CD4-positive, alpha-beta T cell (primary cell): Measurements from ENCODE around the gene GFOD2. TPM values are rescaled to one million over a fixed set of nuclear protein-coding genes. Genes with fewer than 3 reads are reported as not detected.

ENCODE experiments used
- ATAC-seq: fragments of 200-7000 bp; cut with Tn5 transposase; one replicate; pipeline ENCODE4 v1.10.0; 2022; ENCODE audit warnings: mild to moderate bottlenecking; ENCODE audit not compliant: poor library complexity
- CTCF ChIA-PET: fragments of 350-600 bp; sonication (Branson Sonifier 250); formaldehyde crosslinking; loops from one replicate; lab custom pipeline; 2021; ENCODE audit warnings: antibody characterized with exemption, inconsistent platforms; lab: Charles Lee
- POLR2A ChIA-PET: fragments of 350-600 bp; sonication (Branson Sonifier 250); formaldehyde crosslinking; loops from one replicate; lab custom pipeline; 2021; ENCODE audit warnings: antibody characterized with exemption, inconsistent platforms; lab: Charles Lee
- DNase-seq, 14 experiments: peaks; one replicate each; pipeline ENCODE4 v3.0.0-alpha.2; 2013 to 2020; ENCODE audit warnings: mixed read lengths in 2 of 14
- H3K27ac ChIP-seq, 2 donors: one replicate each; pipeline versions ENCODE4 v1.5.1 to v1.7.0; 2013; ENCODE audit warnings: low read length in 2 of 2, low read depth in 1 of 2, mild to moderate bottlenecking in 1 of 2
- H3K27me3 ChIP-seq, 2 experiments: 1 replicate in 1 of 2; 2 replicates in 1 of 2; pipeline versions ENCODE4 v1.6.1 to v1.7.0; 2013; ENCODE audit warnings: low read length in 2 of 2, control low read depth in 1 of 2, mild to moderate bottlenecking in 1 of 2, moderate library complexity in 1 of 2; ENCODE audit not compliant: insufficient read depth in 2 of 2, control insufficient read depth in 1 of 2
- H3K36me3 ChIP-seq: one replicate; pipeline ENCODE4 v1.6.1; 2013; ENCODE audit warnings: low read length, control low read depth; ENCODE audit not compliant: insufficient read depth
- H3K4me1 ChIP-seq: one replicate; pipeline ENCODE4 v1.6.1; 2013; ENCODE audit warnings: low read length, control low read depth; ENCODE audit not compliant: insufficient read depth
- H3K4me3 ChIP-seq: one replicate; pipeline ENCODE4 v1.5.1; 2013; ENCODE audit warnings: mild to moderate bottlenecking, low read length, moderate library complexity
- H3K9me3 ChIP-seq, 2 experiments: 1 replicate in 1 of 2; 2 replicates in 1 of 2; pipeline versions ENCODE4 v1.6.1 to v1.7.0; 2013; ENCODE audit warnings: low read length in 2 of 2, mild to moderate bottlenecking in 2 of 2, control low read depth in 1 of 2, moderate library complexity in 1 of 2; ENCODE audit not compliant: control insufficient read depth in 1 of 2, insufficient read depth in 1 of 2
- H3K27ac Mint-ChIP-seq: one replicate; pipeline ENCODE4 v1.8.0; 2020; ENCODE audit warnings: mixed read lengths
- H3K27me3 Mint-ChIP-seq: one replicate; pipeline ENCODE4 v1.8.0; 2021; ENCODE audit warnings: mixed read lengths
- H3K36me3 Mint-ChIP-seq: one replicate; pipeline ENCODE4 v1.8.0; 2021; ENCODE audit warnings: low read depth, mixed read lengths
- H3K4me1 Mint-ChIP-seq: one replicate; pipeline ENCODE4 v1.8.0; 2021; ENCODE audit warnings: low read depth, mixed read lengths
- H3K4me3 Mint-ChIP-seq: one replicate; pipeline ENCODE4 v1.8.0; 2020; ENCODE audit warnings: mild to moderate bottlenecking, mixed read lengths
- H3K9me3 Mint-ChIP-seq: one replicate; pipeline ENCODE4 v1.8.0; 2020; ENCODE audit warnings: mixed read lengths
- intact Hi-C, 2 experiments: fragments of 100-400 bp; cut with DNase I in 1 of 2; cut with micrococcal nuclease in 1 of 2; formaldehyde crosslinking; loops; one replicate each; pipeline versions ENCODE4 v1.15.1 to v1.9.0; 2023 to 2025; cut with DNase I, micrococcal nuclease
- total RNA-seq, 174 experiments: library from RNA in 2 of 174; stranded (reverse) in 2 of 174; gene quantifications; one replicate each; pipeline ENCODE4 v1.2.3 and lab custom pipeline; 2021 to 2026
- TF ChIP-seq, protein P1 (sequence below): fragments of 200-600 bp; IDR thresholded peaks from one replicate; pipeline ENCODE4 v1.8.0; 2022; ENCODE audit warnings: antibody characterized with exemption, mild to moderate bottlenecking

The GFOD2 gene
- total RNA-seq, 2 experiments from 2014 or later: 2.8 to 3.7 TPM

DNA sequence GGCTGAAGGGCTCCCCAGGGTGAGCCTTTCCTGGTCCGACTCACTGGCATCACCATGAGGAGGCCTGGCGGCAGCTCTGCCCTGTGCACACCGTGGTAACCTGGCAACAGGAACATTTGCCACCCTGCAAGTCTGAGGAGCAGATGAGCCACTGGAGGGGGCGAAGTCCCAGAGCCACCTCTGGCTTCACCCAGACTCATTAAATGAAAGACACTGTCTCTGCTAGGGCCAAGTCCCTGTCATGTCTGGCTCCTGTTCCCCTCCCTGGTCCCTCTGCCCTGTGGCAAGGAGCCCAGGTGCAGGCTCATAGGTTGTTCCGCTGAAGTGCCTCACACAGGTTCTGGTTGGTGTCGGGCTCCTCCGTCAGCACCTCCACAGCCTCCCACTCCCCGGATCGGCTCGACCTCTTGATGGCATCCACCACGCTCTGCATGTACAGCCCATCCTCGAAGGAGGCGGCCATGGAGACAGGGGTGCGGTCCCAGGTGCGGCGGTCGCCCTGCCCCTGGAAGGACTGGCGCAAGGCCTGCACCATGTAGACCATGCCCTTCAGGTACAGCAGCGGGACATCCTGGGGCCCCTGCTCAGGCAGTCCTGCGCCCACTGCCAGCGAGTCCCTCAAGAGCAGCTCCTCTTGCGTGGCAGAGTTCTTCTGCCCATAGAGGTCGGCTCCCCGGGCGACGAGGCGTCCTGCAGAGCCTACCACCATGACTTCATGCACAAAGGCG, 44.1 kb downstream of the GFOD2 start:
- peaks cover 3% of the 10 kb centered on the region for H3K4me1 ChIP-seq
- Mint-ChIP-seq H3K27ac (peak overlapping the region; percentile 44), H3K27me3 (no peaks in the 10 kb centered on the region), H3K4me1 (peaks cover 6% of the 10 kb centered on the region), H3K4me3 (no peak overlapping the region), H3K9me3 (no peaks in the 10 kb centered on the region), H3K36me3 (no peaks in the 10 kb centered on the region)
- TF ChIP-seq, protein P1, sequence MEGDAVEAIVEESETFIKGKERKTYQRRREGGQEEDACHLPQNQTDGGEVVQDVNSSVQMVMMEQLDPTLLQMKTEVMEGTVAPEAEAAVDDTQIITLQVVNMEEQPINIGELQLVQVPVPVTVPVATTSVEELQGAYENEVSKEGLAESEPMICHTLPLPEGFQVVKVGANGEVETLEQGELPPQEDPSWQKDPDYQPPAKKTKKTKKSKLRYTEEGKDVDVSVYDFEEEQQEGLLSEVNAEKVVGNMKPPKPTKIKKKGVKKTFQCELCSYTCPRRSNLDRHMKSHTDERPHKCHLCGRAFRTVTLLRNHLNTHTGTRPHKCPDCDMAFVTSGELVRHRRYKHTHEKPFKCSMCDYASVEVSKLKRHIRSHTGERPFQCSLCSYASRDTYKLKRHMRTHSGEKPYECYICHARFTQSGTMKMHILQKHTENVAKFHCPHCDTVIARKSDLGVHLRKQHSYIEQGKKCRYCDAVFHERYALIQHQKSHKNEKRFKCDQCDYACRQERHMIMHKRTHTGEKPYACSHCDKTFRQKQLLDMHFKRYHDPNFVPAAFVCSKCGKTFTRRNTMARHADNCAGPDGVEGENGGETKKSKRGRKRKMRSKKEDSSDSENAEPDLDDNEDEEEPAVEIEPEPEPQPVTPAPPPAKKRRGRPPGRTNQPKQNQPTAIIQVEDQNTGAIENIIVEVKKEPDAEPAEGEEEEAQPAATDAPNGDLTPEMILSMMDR: no peak
- ChIA-PET CTCF (no interaction called here), POLR2A (no interaction called here)
- H3K9me3 ChIP-seq: no peaks in the 10 kb centered on the region
- no peak for ATAC-seq
- intact Hi-C loops: no loop called here
- no peaks in the 10 kb centered on the region for H3K27me3 ChIP-seq
- H3K27ac ChIP-seq: no peak overlapping the region
- DNase-seq: no peak
- H3K4me3 ChIP-seq: no peak overlapping the region
- H3K36me3 ChIP-seq: no peaks in the 10 kb centered on the region

DNA sequence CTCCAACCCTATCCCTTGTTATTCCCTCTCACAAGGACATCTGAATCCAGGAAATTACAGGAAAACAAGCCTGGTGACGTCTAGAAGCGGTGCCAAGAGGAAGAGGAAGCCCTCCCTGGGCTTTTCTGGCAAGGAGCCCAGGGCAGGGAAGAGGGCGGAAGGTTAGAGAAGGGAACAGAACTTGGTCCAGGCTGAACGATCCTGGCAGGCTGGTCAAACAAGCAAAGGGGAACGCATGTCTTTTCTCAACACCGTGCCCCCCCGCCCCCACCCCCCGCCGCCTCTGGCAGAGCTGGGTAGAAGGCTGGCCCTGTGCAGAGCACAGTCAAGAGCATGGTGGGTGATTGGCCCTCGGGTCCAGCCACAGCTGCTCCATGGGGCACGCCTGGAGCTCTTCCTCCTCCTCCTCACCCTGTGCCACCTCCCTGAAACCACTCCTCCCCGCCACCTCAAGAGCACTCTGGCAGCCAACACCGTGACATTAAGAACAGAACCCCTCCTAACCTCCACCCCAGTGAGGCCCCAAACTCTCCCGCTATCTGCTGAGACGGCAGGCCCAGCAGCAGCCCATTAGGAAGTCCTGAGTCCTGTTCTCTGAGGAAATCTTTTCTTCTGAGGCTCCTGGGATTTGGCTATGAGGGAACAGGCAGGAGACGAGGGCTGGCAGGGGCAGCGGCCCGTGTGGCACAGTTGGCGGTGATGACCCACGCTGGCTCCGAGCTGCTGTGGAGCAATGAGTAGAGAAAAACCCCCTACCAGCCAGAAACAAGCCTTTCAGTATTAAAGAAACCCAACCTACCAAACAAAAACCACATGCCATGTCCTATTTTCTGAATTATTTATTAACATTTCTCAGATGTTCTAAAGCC, 45.2 kb downstream of the GFOD2 start:
- CTCF ChIA-PET: interaction anchor here (0.5 to 2.3 kb wide), 5 partner anchors 21 to 255 kb away, joined by 3 to 18 read pairs (median 4); no protein-coding TSS in a partner anchor
- no peaks in the 10 kb centered on the region for H3K9me3 Mint-ChIP-seq
- peak in 2 of 14 experiments; percentile 32 to 38 for DNase-seq
- H3K4me3 Mint-ChIP-seq: no peak overlapping the region
- H3K27ac Mint-ChIP-seq: peak overlapping the region; percentile 44
- no peaks in the 10 kb centered on the region for H3K36me3 Mint-ChIP-seq
- peaks cover 3% of the 10 kb centered on the region for H3K4me1 ChIP-seq
- no peak overlapping the region for H3K27ac ChIP-seq
- peaks cover 6% of the 10 kb centered on the region for H3K4me1 Mint-ChIP-seq
- ATAC-seq: no peak
- no peaks in the 10 kb centered on the region for H3K27me3 Mint-ChIP-seq
- no peak overlapping the region for H3K4me3 ChIP-seq
- TF ChIP-seq, protein P1: no peak
- intact Hi-C loops: loop anchor here in 1 of 2 experiments (2.0 kb wide), 1 partner anchor 255 kb away; no protein-coding TSS in a partner anchor
- POLR2A ChIA-PET: no interaction called here
- no peaks in the 10 kb centered on the region for H3K9me3 ChIP-seq
- no peaks in the 10 kb centered on the region for H3K36me3 ChIP-seq
- H3K27me3 ChIP-seq: no peaks in the 10 kb centered on the region

DNA sequence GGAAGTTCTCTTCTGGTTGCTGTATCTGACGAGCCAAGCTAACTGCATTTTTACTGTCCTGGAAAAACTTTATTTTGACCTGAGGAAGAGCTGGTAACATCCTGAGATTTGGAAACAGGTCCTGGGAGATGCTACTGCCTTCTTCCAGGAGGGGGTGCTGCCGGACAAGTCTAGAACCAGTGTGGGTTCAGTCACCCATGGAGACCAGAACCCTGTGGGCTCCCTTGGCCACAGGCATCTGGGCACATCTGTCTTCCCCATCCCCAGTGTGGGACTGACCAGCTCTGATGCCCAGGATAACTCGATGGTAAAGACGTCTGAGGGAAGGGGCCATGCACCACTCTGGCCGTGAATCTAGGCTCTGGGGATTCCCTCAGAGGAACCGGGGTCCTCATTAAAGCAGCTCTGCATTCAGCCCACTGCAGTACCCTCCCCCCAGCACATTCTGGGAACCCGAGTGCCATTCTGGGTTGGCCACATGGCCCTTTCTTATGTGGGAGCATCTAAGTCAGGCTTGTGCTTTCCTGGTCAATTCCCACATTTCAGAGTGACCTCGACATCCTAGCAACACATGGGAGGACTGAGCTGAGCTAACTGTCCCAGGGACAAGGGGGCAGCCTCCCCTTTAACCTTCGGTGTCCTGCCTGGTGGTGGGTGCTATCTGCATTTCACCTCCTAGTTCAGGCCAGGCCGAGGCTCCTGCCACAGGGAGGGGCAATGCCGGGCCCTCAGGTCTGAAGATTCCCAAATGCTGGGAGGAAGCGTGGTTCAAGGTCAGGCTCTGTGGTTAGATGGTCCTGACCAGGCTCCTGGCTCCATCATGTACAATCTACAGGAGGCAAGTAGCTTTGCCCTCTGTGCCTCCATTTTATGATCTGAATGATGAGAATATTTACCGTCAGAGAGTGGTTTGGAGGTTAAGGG, 46.1 kb downstream of the GFOD2 start:
- H3K36me3 Mint-ChIP-seq: no peaks in the 10 kb centered on the region
- peaks cover 7% of the 10 kb centered on the region for H3K4me1 Mint-ChIP-seq
- no peaks in the 10 kb centered on the region for H3K27me3 ChIP-seq
- TF ChIP-seq, protein P1: peak; percentile 64
- H3K4me1 ChIP-seq: peaks cover 10% of the 10 kb centered on the region
- DNase-seq (peak in 12 of 14 experiments; percentile 31 to 75 (median 50)), ATAC-seq (peak; percentile 20)
- intact Hi-C loops: loop anchor here in 1 of 2 experiments (2.0 kb wide), 1 partner anchor 256 kb away; no protein-coding TSS in a partner anchor
- POLR2A ChIA-PET: no interaction called here
- H3K27ac Mint-ChIP-seq: no peak overlapping the region
- H3K9me3 ChIP-seq: no peaks in the 10 kb centered on the region
- no peaks in the 10 kb centered on the region for H3K36me3 ChIP-seq
- H3K4me3 Mint-ChIP-seq: no peak overlapping the region
- CTCF ChIA-PET: interaction anchor here (0.5 to 2.3 kb wide), 12 partner anchors 9 to 368 kb away, joined by 3 to 18 read pairs (median 4); partner anchors contain the start of gene CARMIL2
- H3K4me3 ChIP-seq: no peak overlapping the region
- no peaks in the 10 kb centered on the region for H3K27me3 Mint-ChIP-seq
- H3K27ac ChIP-seq: no peak overlapping the region
- H3K9me3 Mint-ChIP-seq: no peaks in the 10 kb centered on the region
